Panc1 (cell line): ENCODE measurements around the gene HPCAL4. TPM values are rescaled to one million over a fixed set of nuclear protein-coding genes. Genes with fewer than 3 reads are reported as not detected.

ENCODE experiments used
- ATAC-seq: fragments of 200-7000 bp; cut with Tn5 transposase; 2 replicates; pipeline ENCODE4 v1.9.1; 2020; ENCODE audit warnings: mild to moderate bottlenecking, moderate library complexity
- Bru-seq: library from RNA; stranded (reverse); fragments of 400-500 nt; gene quantifications from one replicate; lab custom pipeline; 2021; lab: Mats Ljungman, UMichigan
- BruChase-seq, 2 experiments: library from RNA; stranded (reverse); fragments of 400-500 nt; gene quantifications; one replicate each; lab custom pipeline; 2021; lab: Mats Ljungman, UMichigan
- BruUV-seq: library from RNA; stranded (reverse); fragments of 400-500 nt; replicated peaks from 2 replicates; lab custom pipeline; 2021; lab: Mats Ljungman, UMichigan
- CTCF ChIA-PET: fragments of 300-600 bp; sonication (Branson Sonifier 250); formaldehyde crosslinking; loops from one replicate; lab custom pipeline; 2022; ENCODE audit warnings: antibody characterized with exemption; lab: Charles Lee
- POLR2A ChIA-PET: fragments of 300-600 bp; sonication (Branson Sonifier 250); formaldehyde crosslinking; loops from one replicate; lab custom pipeline; 2022; ENCODE audit warnings: antibody characterized with exemption; lab: Charles Lee
- DNase-seq: peaks from one replicate; pipeline ENCODE4 v3.0.0-alpha.2; 2010; ENCODE audit warnings: low read depth, low spot score
- H3K27ac ChIP-seq: 2 replicates; pipeline ENCODE4 v1.5.1; 2011; ENCODE audit warnings: mild to moderate bottlenecking, low read length, inconsistent platforms
- H3K27me3 ChIP-seq: fragments of 200-500 bp; sonication (Bioruptor generic); 2 replicates; pipeline ENCODE4 v1.6.0; 2014; ENCODE audit warnings: low read length, inconsistent platforms; ENCODE audit not compliant: control insufficient read depth, insufficient read depth
- H3K36me3 ChIP-seq: fragments of 200-500 bp; sonication (Bioruptor generic); 2 replicates; pipeline ENCODE4 v1.5.1; 2014; ENCODE audit warnings: inconsistent platforms, mild to moderate bottlenecking, low read length, moderate library complexity; ENCODE audit not compliant: control insufficient read depth, insufficient read depth
- H3K4me1 ChIP-seq: 2 replicates; pipeline ENCODE4 v1.5.1; 2011; ENCODE audit warnings: inconsistent platforms, mild to moderate bottlenecking, low read length, moderate library complexity; ENCODE audit not compliant: control insufficient read depth, insufficient read depth
- H3K4me3 ChIP-seq, 2 experiments: 2 replicates each; pipeline ENCODE4 v1.5.1; 2011 to 2012; ENCODE audit warnings: low read depth in 2 of 2, low read length in 2 of 2, mild to moderate bottlenecking in 2 of 2, inconsistent platforms in 1 of 2, moderate library complexity in 1 of 2
- H3K9me3 ChIP-seq: fragments of 200-500 bp; sonication (Bioruptor generic); 2 replicates; pipeline ENCODE4 v1.5.1; 2014; ENCODE audit warnings: low read depth, mild to moderate bottlenecking, inconsistent platforms, low read length, moderate library complexity; ENCODE audit not compliant: control insufficient read depth, insufficient read depth
- POLR2AphosphoS5 ChIP-seq: IDR thresholded peaks from 2 replicates; pipeline ENCODE4 v1.6.1; 2012; ENCODE audit warnings: mild to moderate bottlenecking, low read depth, low read length, moderate library complexity
- SIN3A ChIP-seq: IDR thresholded peaks from 2 replicates; pipeline ENCODE4 v1.6.1; 2012; ENCODE audit warnings: low read depth, mild to moderate bottlenecking, low read length, moderate library complexity, borderline replicate concordance; ENCODE audit not compliant: insufficient read depth
- TCF7L2 ChIP-seq: IDR thresholded peaks from 2 replicates; pipeline ENCODE4 v1.6.1; 2011; ENCODE audit warnings: mild to moderate bottlenecking, low read depth, low read length, inconsistent platforms
- in situ Hi-C: cut with HindIII; loops from 2 replicates; pipeline ENCODE4 v1.10.0; 2016; ENCODE audit warnings: low sequenced_read_pairs, low pct_unique_long_range_greater_than_20kb
- intact Hi-C: fragments of 100-400 bp; cut with micrococcal nuclease; formaldehyde crosslinking; loops from one replicate; pipeline ENCODE4 v1.10.0; 2022; ENCODE audit not compliant: unreplicated experiment
- long read RNA-seq: library from polyadenylated mRNA; unstranded; transcript quantifications from one replicate; pipeline ENCODE4 v2.0.0, GENCODE V29; 2021; ENCODE audit not compliant: unreplicated experiment
- polyA plus RNA-seq: library from polyadenylated mRNA; unstranded; fragments of >200 nt; gene quantifications from one replicate; pipeline ENCODE4 v1.2.1, GENCODE V29; 2012; ENCODE audit warnings: missing spikeins; ENCODE audit not compliant: insufficient read length
- total RNA-seq: library from RNA; stranded (reverse); gene quantifications from one replicate; pipeline ENCODE4 v1.2.1, GENCODE V29; 2021; ENCODE audit not compliant: unreplicated experiment
- TF ChIP-seq, protein P1 (sequence below): fragments of 450-650 bp; IDR thresholded peaks from 2 replicates; pipeline ENCODE4 v1.5.1; 2017; ENCODE audit warnings: mild to moderate bottlenecking
- TF ChIP-seq, protein P2 (sequence below), 2 experiments: IDR thresholded peaks; 2 replicates each; pipeline ENCODE4 v1.6.1; 2011 to 2012; ENCODE audit warnings: low read depth in 2 of 2, control low read depth in 1 of 2, low read length in 1 of 2, mild to moderate bottlenecking in 1 of 2, moderate library complexity in 1 of 2; ENCODE audit not compliant: insufficient read depth in 1 of 2

Gene HPCAL4
- total RNA-seq (0.21 TPM), Bru-seq, nascent RNA (percentile 10 among the genes with signal in this experiment), BruChase-seq, experiment 1, labeled RNA remaining after a 2-hour chase (percentile 21 among the genes with signal in this experiment), BruChase-seq, experiment 2, labeled RNA remaining after a 6-hour chase (percentile 24 among the genes with signal in this experiment)
- 0.17 TPM for polyA plus RNA-seq
- long read RNA-seq, full-length matches to known transcripts, result 1 of 1 reads
- long read RNA-seq, partial matches to known transcripts, result 0 of 1 reads
- long read RNA-seq, other reads (novel, unspliced or antisense), result 0 of 1 reads

DNA sequence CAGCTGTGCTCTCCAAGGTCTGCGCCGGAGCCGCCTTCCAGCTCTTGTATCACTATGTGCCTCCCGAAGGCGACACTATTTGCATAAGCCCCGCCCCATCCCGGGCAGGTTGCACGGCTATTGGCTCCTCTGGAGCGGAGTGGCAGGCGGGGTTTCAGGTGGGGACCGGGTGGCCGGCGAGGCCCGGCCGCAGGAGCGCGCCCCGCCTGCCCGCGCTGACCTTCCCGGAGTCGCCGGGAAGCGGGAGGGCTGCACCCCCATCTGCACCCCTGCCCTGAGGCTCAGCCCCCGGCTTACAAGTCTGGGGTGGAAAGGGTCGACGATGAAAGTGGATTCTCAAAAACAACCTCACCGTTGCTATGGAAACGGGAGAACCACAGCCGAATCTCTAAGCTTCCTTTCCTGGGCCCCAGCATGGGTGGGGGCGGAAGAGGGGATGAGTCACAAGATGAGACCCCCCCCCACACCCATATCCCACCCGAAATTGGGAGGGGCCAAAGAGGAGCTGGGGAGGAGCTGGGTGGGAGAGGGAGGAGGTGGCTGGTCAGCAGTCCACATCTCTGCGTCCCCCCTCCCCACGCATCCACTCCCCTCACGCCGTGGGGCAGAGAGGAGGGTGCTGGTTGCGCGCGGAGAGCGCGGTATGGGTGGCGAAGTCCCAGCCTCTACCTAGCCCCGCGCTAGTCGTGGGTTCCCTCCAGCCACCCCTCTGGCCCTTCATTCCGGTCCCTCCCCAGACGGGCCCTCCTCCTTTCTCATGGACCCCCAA, at the start of gene HPCAL4:
Gene HPCAL4 (minus strand): TSS at position 51 of the 769 bp plus-strand sequence. CDS start 6,830 bp downstream, outside the sequence.
- POLR2A ChIA-PET, result interaction anchor here (0.6 kb wide), 1 partner anchor 45 kb away, joined by 4 read pairs; no protein-coding TSS in a partner anchor
- peaks cover 18% of the 10 kb centered on the region for H3K27me3 ChIP-seq
- in situ Hi-C loops, result no loop called here

DNA sequence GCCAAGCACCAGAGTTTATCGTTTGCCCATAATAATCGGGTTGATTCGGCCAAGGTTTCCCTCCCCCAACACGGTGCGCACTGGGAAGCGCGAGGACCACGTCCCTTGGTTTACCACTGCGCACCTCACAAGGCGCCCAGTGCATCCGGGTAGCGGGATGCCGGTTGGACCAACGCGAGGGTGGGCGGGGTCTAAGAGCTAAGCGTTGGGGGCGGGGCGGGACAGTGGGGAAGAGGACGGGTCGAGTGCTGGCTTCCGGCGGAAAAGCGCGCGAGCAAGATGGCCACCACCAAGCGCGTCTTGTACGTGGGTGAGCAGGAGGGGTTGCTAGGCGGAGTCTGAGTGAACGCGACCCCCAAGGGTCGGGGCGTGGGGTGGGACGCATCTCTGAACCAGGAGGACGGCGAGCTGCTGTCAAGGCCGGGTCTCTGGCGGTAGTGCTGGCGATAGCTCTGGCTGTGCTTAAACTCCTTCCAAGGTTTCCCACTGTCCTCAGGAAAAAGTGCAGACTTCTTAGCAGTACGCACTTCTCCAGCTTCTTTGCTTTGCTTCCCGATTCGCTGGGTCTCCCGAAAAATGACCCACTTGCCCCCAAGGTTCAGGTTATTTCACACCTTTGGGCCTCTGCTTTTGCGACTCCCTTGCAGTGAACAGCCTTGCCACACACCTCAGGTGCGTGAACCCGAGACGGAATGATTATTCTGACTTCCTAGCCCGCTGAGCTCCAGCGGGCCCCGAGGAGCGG, 47.6 kb upstream of the HPCAL4 start, which contains the start of gene PPIE:
Gene PPIE (plus strand): TSS at position 261 of the 745 bp plus-strand sequence. CDS start 19 bp downstream, at position 280.
- H3K36me3 ChIP-seq, result peaks cover 6% of the 10 kb centered on the region
- DNase-seq (peak; percentile 61), ATAC-seq (peak; percentile 99)
- peak within 1 kb of the TSS; percentile 95 for H3K27ac ChIP-seq
- peak within 1 kb of the TSS; percentile 84 to 93 for H3K4me3 ChIP-seq
- ChIA-PET POLR2A (interaction anchor here (0.5 to 0.7 kb wide), 10 partner anchors 11 to 301 kb away, joined by 3 to 9 read pairs (median 5); no protein-coding TSS in a partner anchor), CTCF (interaction anchor here (0.6 to 0.7 kb wide), 6 partner anchors 11 to 1614 kb away, joined by 3 to 6 read pairs (median 4); no protein-coding TSS in a partner anchor)
- H3K4me1 ChIP-seq, result peaks cover 5% of the 10 kb centered on the region
- H3K27me3 ChIP-seq, result no peaks in the 10 kb centered on the region
- no peaks in the 10 kb centered on the region for H3K9me3 ChIP-seq
- intact Hi-C loops (no loop called here), in situ Hi-C loops (no loop called here)
- BruUV-seq, result no TSS peak
- TF ChIP-seq, protein P1, sequence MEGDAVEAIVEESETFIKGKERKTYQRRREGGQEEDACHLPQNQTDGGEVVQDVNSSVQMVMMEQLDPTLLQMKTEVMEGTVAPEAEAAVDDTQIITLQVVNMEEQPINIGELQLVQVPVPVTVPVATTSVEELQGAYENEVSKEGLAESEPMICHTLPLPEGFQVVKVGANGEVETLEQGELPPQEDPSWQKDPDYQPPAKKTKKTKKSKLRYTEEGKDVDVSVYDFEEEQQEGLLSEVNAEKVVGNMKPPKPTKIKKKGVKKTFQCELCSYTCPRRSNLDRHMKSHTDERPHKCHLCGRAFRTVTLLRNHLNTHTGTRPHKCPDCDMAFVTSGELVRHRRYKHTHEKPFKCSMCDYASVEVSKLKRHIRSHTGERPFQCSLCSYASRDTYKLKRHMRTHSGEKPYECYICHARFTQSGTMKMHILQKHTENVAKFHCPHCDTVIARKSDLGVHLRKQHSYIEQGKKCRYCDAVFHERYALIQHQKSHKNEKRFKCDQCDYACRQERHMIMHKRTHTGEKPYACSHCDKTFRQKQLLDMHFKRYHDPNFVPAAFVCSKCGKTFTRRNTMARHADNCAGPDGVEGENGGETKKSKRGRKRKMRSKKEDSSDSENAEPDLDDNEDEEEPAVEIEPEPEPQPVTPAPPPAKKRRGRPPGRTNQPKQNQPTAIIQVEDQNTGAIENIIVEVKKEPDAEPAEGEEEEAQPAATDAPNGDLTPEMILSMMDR, result no peak
- no peak for TF ChIP-seq TCF7L2
- TF ChIP-seq SIN3A, result peak; percentile 59; the same call in 1 of the 2 replicates
- TF ChIP-seq POLR2AphosphoS5, result peak; percentile 86
- TF ChIP-seq, protein P2, sequence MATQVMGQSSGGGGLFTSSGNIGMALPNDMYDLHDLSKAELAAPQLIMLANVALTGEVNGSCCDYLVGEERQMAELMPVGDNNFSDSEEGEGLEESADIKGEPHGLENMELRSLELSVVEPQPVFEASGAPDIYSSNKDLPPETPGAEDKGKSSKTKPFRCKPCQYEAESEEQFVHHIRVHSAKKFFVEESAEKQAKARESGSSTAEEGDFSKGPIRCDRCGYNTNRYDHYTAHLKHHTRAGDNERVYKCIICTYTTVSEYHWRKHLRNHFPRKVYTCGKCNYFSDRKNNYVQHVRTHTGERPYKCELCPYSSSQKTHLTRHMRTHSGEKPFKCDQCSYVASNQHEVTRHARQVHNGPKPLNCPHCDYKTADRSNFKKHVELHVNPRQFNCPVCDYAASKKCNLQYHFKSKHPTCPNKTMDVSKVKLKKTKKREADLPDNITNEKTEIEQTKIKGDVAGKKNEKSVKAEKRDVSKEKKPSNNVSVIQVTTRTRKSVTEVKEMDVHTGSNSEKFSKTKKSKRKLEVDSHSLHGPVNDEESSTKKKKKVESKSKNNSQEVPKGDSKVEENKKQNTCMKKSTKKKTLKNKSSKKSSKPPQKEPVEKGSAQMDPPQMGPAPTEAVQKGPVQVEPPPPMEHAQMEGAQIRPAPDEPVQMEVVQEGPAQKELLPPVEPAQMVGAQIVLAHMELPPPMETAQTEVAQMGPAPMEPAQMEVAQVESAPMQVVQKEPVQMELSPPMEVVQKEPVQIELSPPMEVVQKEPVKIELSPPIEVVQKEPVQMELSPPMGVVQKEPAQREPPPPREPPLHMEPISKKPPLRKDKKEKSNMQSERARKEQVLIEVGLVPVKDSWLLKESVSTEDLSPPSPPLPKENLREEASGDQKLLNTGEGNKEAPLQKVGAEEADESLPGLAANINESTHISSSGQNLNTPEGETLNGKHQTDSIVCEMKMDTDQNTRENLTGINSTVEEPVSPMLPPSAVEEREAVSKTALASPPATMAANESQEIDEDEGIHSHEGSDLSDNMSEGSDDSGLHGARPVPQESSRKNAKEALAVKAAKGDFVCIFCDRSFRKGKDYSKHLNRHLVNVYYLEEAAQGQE (IDR thresholded peaks at IDR 0.05; ENCODE audit: insufficient read depth in 1 of 2, low read depth in 2 of 2, low read length in 1 of 2), result peak in 1 of 2 experiments; percentile 62; a peak in 1 of 4 replicates

More for the DNA sequence above, at the start of gene HPCAL4:
- BruUV-seq, result no TSS peak
- CTCF ChIA-PET, result interaction anchor here (0.6 to 1.1 kb wide), 2 partner anchors 80 to 85 kb away, joined by 3 read pairs; no protein-coding TSS in a partner anchor
- DNase-seq, result no peak
- Histone ChIP-seq H3K4me3 (peak within 1 kb of the TSS; percentile 33 to 46), H3K36me3 (no peaks in the 10 kb centered on the region), H3K4me1 (peaks cover 3% of the 10 kb centered on the region; the same call in 1 of the 2 replicates), H3K9me3 (no peaks in the 10 kb centered on the region), H3K27ac (no peak within 1 kb of the TSS)
- ATAC-seq, result peak; percentile 98
- TF ChIP-seq, protein P2 (IDR thresholded peaks at IDR 0.05; ENCODE audit: insufficient read depth in 1 of 2, low read depth in 2 of 2, low read length in 1 of 2), result peak; percentile 48 to 74; a peak in 3 of 4 replicates
- TF ChIP-seq POLR2AphosphoS5, result no peak
- intact Hi-C loops, result no loop called here
